Activated T-helper 1 cell treated with Interleukin-2 at 50 U/mL for 16 hours (primary cell): Measurements from ENCODE around the gene DNAAF2.
"Not testable (repeated sequence)": the region's sequence is repeated elsewhere in the genome, so short reads cannot be mapped to it uniquely, and the experiment has no call there.

ENCODE experiments used
- DNase-seq: peaks from one replicate; pipeline ENCODE4 v3.0.0-alpha.2; 2020; ENCODE audit warnings: low read depth

Gene DNAAF2, protein sequence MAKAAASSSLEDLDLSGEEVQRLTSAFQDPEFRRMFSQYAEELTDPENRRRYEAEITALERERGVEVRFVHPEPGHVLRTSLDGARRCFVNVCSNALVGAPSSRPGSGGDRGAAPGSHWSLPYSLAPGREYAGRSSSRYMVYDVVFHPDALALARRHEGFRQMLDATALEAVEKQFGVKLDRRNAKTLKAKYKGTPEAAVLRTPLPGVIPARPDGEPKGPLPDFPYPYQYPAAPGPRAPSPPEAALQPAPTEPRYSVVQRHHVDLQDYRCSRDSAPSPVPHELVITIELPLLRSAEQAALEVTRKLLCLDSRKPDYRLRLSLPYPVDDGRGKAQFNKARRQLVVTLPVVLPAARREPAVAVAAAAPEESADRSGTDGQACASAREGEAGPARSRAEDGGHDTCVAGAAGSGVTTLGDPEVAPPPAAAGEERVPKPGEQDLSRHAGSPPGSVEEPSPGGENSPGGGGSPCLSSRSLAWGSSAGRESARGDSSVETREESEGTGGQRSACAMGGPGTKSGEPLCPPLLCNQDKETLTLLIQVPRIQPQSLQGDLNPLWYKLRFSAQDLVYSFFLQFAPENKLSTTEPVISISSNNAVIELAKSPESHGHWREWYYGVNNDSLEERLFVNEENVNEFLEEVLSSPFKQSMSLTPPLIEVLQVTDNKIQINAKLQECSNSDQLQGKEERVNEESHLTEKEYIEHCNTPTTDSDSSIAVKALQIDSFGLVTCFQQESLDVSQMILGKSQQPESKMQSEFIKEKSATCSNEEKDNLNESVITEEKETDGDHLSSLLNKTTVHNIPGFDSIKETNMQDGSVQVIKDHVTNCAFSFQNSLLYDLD

GRCh38 chr14:49634547-49635334 lies at the start of gene DNAAF2:
TSS of gene DNAAF2 (minus strand) at chr14:49635244. CDS start at chr14:49635149, 95 bp downstream.
- DNase-seq, result peak; percentile 49

GRCh38 chr14:49679271-49679670 lies 44.2 kb upstream of the DNAAF2 start:
- DNase-seq, result no peak

DNA sequence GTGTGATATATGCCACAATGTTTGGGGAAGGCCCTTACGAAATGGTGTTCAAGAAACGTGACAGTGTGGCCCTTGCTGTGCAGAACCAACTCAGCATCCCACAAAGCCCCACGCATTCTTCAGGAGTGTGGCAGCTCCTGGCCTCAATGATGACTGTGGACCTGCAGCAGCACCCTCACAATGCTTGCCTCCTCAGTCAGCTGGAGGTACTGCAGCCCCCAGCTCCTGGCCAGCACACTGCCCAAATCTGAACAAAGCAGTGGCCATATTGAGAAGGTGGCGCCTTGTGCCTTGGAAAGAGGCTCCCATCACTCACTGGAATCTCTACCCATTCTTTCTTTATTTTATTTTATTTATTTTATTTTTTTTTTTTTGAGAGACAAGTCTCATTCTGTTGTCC lies 42.6 kb upstream of the DNAAF2 start:
- DNase-seq, result no peak

DNA sequence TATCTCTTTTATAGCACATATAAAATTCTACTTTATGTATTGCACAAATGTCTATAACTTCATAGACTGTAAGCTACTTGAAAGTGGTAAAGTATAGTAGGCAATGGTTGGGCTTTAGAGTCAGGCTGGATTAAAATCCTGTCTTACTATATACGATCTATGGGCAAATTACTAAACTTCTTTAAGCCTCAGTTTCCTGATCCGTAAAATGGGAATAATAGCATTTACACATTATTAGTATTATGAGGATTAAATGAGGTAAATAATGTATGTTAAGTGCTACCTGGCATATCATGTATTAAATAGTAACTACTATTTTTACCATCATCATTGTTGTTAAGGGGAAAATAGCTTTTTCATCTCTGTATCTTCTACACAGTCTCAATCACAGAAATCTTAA lies 38.5 kb upstream of the DNAAF2 start:
- no peak for DNase-seq

DNA sequence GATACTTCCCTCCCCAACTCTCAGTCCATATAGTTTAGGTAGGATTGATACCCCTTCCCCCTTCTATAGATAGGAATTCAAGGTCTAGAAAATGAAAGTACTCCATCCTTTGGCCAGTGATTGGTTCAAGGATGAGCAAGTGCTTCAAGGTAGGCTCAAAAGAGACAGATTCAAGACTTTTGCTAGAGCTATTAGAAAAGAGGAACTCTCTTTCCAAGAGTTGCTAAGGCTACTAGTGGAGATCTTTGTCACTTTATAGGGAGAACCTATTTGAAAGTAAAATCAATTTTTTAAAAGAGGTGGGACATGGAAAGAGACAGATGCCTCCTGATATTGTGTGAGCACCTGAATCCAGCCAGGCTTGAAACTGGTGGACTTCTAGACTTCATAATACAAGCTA lies 35.4 kb upstream of the DNAAF2 start:
- no peak for DNase-seq

GRCh38 chr14:49659526-49660455 lies 24.7 kb upstream of the DNAAF2 start:
- DNase-seq, result no peak

DNA sequence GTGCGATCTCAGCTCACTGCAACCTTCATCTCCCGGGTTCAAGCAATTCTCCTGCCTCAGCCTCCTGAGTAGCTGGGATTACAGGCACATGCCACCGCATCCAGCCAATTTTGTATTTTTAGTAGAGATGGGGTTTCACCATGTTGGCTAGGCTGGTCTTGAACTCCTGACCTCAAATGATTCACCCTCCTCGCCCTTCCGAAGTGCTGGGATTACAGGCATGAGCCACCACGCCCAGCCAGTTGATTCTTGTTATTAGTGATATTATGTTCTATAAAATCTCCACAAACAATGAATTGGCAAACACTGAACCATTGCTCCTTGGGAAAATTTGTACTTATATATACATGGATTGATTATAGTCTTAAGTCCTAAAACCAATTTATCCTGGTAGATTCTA lies 22.5 kb upstream of the DNAAF2 start:
- DNase-seq, result not testable (repeated sequence)

DNA sequence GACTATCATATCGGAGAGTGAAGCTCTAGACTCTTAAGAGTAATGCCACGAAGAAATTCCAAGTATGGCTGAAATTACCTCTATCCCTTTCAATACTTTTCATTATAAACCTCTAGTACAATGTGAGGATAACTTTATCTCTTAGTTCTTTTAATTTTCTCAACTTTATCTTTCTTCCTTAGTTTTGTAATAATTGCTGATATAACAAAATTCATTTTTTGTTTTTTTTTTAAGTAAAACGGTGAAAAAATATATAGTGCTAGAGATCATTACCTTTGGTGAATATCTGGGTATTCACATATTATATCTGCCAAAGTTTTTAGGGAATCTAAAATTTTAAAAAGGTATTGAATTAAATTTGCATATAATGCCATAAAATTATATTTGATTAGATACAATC lies 19.5 kb upstream of the DNAAF2 start:
- no peak for DNase-seq

DNA sequence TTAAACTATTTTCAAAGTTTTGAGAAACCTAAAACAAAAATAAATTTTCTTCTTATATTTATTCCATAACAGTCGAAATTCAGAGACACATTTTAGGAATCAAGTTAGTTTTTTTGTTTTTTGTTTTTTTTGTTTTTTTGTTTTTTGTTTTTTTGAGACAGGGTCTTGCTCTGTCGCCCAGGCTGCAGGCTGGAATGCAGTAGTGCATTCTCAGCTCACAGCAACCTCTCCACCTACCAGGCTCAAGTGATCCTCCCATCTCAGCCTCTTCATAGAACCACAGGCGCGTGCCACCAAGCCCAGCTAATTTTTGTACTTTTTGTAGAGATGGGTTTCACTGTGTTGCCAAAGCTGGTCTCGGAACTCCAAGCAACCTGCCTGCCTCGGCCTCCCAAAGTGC lies 18.5 kb upstream of the DNAAF2 start:
- DNase-seq, result no peak

- no peak for DNase-seq
These were observed 7.1 kb upstream of the DNAAF2 start for GRCh38 chr14:49642163-49642562.

DNA sequence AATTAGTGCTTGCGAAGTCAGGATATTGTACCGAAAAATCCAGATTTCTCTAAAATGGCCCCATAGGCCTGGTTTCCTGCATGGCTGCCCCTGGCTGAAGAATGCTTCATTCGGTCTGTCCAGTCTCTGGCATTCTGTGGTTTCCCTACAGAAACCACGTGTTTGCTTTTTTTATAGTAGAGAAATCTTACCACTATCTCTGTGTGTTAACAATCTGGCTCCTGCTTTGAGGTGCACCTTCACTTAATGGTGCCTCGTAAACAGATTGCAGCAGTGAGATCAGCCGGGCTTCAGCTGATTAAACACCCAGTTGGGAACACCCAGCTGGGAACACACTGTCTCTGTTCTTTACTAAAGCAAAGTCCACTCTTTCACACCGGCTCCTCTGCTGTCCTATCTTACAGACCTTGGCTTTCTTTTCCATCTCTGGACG lies 6.7 kb upstream of the DNAAF2 start:
- no peak for DNase-seq

- no peak for DNase-seq
These were observed 5.7 kb upstream of the DNAAF2 start for GRCh38 chr14:49640540-49641417.

GRCh38 chr14:49637534-49638078 lies 2.6 kb upstream of the DNAAF2 start:
- no peak for DNase-seq

GRCh38 chr14:49636866-49637265 lies 1.8 kb upstream of the DNAAF2 start:
- DNase-seq, result no peak

- DNase-seq, result peak; percentile 89
These were observed 1.2 kb downstream of the DNAAF2 start for GRCh38 chr14:49633640-49634546.

- no peak for DNase-seq
These were observed 10.9 kb downstream of the DNAAF2 start for GRCh38 chr14:49623941-49624839.

DNA sequence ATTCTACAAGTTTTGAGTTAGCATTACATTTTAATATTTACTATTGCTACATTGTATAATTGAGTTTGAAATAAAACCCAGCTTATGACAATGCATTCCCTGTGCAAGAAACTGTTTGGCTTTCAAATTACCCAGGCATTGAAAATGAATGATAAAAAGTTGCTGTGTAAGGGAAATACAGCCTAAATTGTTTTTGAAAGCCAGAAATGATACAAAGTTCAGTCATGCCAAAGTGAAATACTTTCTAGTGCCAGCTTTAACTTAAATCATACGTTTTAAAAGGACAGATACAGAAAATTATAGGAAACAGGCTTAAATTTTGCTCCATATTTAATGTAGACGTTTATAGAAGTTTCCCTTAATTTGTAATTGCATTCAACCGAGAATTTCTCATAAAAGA lies 11.7 kb downstream of the DNAAF2 start:
- DNase-seq, result no peak
